ENCODE data around the gene CTPS1. TPM values are rescaled to one million over a fixed set of nuclear protein-coding genes. Genes with fewer than 3 reads are reported as not detected.
A peak's percentile ranks its signal among the peaks of the same experiment; 100 is the strongest.

The CTPS1 gene
- total and polyA plus RNA-seq, 2 of the 13 experiments (the other 11 are each of a cell fraction or from before 2014, with no cell fraction given), result 9.6 to 42.8 TPM

- TF ChIP-seq ZNF407 (CRISPR knock-in tag; IDR thresholded peaks at IDR 0.05; ENCODE audit: not compliant biosample characterization) (no peak), MIXL1 (CRISPR knock-in tag; IDR thresholded peaks at IDR 0.05) (0 out of 2 replicates have a peak, but pooled peaks have one; percentile 44), SOX5 (CRISPR knock-in tag; IDR thresholded peaks at IDR 0.05; ENCODE audit: borderline replicate concordance) (peak; percentile 57; the same call in 1 of the 2 replicates), ESRRA (CRISPR knock-in tag; IDR thresholded peaks at IDR 0.05; ENCODE audit: low read depth) (peak; percentile 40; the same call in 1 of the 2 replicates), ISL2 (CRISPR knock-in tag; IDR thresholded peaks at IDR 0.05) (no peak), EEA1 (CRISPR knock-in tag; IDR thresholded peaks at IDR 0.05; ENCODE audit: borderline replicate concordance) (no peak), U2AF2 (IDR thresholded peaks at IDR 0.05; ENCODE audit: low read depth, low read length) (no peak), ZFP91 (CRISPR knock-in tag; IDR thresholded peaks at IDR 0.05; ENCODE audit: borderline replicate concordance) (no peak), ZNF512B (CRISPR knock-in tag; IDR thresholded peaks at IDR 0.05; ENCODE audit: borderline replicate concordance) (no peak), RARA (CRISPR knock-in tag; IDR thresholded peaks at IDR 0.05) (peak; percentile 63; the same call in 1 of the 2 replicates), TARDBP (CRISPR knock-in tag; IDR thresholded peaks at IDR 0.05) (no peak), ARID5B (CRISPR knock-in tag; IDR thresholded peaks at IDR 0.05) (peak; percentile 44; the same call in 1 of the 2 replicates)
These were observed 8.8 kb downstream of the CTPS1 start (continued) for GRCh38 chr1:40988280-40988679.
